GM23338 (cell line): ENCODE data around the gene MYO3B. TPM values are rescaled to one million over a fixed set of nuclear protein-coding genes. Genes with fewer than 3 reads are reported as not detected.

Experiments used
- ATAC-seq: fragments of 200-7000 bp; cut with Tn5 transposase; 3 replicates; pipeline ENCODE4 v1.9.1; 2020
- DNase-seq: peaks from one replicate; pipeline ENCODE4 v3.0.0-alpha.2; 2015; ENCODE audit warnings: low spot score
- H2AFZ ChIP-seq: fragments of 200-600 bp; sonication (generic); 2 replicates; pipeline ENCODE4 v1.8.0; 2016; ENCODE audit warnings: antibody characterized with exemption, mild to moderate bottlenecking, moderate library complexity
- H3F3A ChIP-seq: fragments of 200-600 bp; sonication (generic); replicated peaks from 2 replicates; pipeline ENCODE4 v1.8.0; 2017; ENCODE audit warnings: antibody characterized with exemption, mixed run types, low read depth
- H3K27ac ChIP-seq: fragments of 200-600 bp; sonication (generic); 2 replicates; pipeline ENCODE4 v1.6.1; 2016; ENCODE audit warnings: low read depth
- H3K27me3 ChIP-seq: fragments of 200-600 bp; sonication (generic); 2 replicates; pipeline ENCODE4 v1.8.0; 2016; ENCODE audit warnings: mild to moderate bottlenecking, mixed run types, moderate library complexity; ENCODE audit not compliant: insufficient read depth
- H3K36me3 ChIP-seq: fragments of 200-600 bp; sonication (generic); 2 replicates; pipeline ENCODE4 v1.8.0; 2016; ENCODE audit warnings: mild to moderate bottlenecking; ENCODE audit not compliant: insufficient read depth
- H3K4me1 ChIP-seq: fragments of 200-600 bp; sonication (generic); 2 replicates; pipeline ENCODE4 v1.8.0; 2016; ENCODE audit warnings: mild to moderate bottlenecking, moderate library complexity; ENCODE audit not compliant: insufficient read depth
- H3K4me2 ChIP-seq: fragments of 200-600 bp; sonication (generic); 2 replicates; pipeline ENCODE4 v1.7.1; 2017; ENCODE audit warnings: mixed run types
- H3K4me3 ChIP-seq: fragments of 200-600 bp; sonication (generic); 2 replicates; pipeline ENCODE4 v1.6.1; 2016; ENCODE audit warnings: mixed run types
- H3K79me2 ChIP-seq: fragments of 200-600 bp; sonication (generic); replicated peaks from 2 replicates; pipeline ENCODE4 v1.8.0; 2017; ENCODE audit warnings: mild to moderate bottlenecking; ENCODE audit not compliant: insufficient read depth
- H3K9me2 ChIP-seq: fragments of 200-600 bp; sonication (generic); 2 replicates; pipeline ENCODE4 v1.8.0; 2017; ENCODE audit not compliant: insufficient read depth
- H4K20me1 ChIP-seq: fragments of 200-600 bp; sonication (generic); replicated peaks from 2 replicates; pipeline ENCODE4 v1.8.0; 2017; ENCODE audit warnings: mild to moderate bottlenecking; ENCODE audit not compliant: insufficient read depth
- H3K27ac Mint-ChIP-seq: 2 replicates; pipeline ENCODE4 v1.8.0; 2020; ENCODE audit warnings: inconsistent platforms, mild to moderate bottlenecking, moderate library complexity, mixed read lengths
- H3K27me3 Mint-ChIP-seq: 3 replicates; pipeline ENCODE4 v1.8.0; 2022; ENCODE audit warnings: low read depth, mild to moderate bottlenecking, moderate library complexity, mixed read lengths, inconsistent platforms; ENCODE audit not compliant: insufficient read depth, poor library complexity
- H3K36me3 Mint-ChIP-seq: 3 replicates; pipeline ENCODE4 v1.8.0; 2021; ENCODE audit warnings: low read depth, mild to moderate bottlenecking, inconsistent platforms, moderate library complexity, mixed read lengths
- H3K4me1 Mint-ChIP-seq: 3 replicates; pipeline ENCODE4 v1.8.0; 2020; ENCODE audit warnings: mild to moderate bottlenecking, inconsistent platforms, mixed read lengths
- H3K4me3 Mint-ChIP-seq: 3 replicates; pipeline ENCODE4 v1.8.0; 2021; ENCODE audit warnings: moderate library complexity, mild to moderate bottlenecking, inconsistent platforms, mixed read lengths
- H3K9me3 Mint-ChIP-seq: 3 replicates; pipeline ENCODE4 v1.8.0; 2020; ENCODE audit warnings: moderate library complexity, mild to moderate bottlenecking, inconsistent platforms, mixed read lengths
- EZH2 ChIP-seq: fragments of 200-600 bp; sonication (generic); IDR thresholded peaks from one replicate; pipeline ENCODE4 v1.8.0; 2017; ENCODE audit warnings: antibody characterized with exemption, mild to moderate bottlenecking, low read depth; ENCODE audit not compliant: unreplicated experiment
- NANOG ChIP-seq: IDR thresholded peaks from 2 replicates; pipeline ENCODE4 v1.6.1; 2016; ENCODE audit warnings: antibody characterized with exemption, borderline replicate concordance
- ZNF114 ChIP-seq: fragments of 250-450 bp; sonication (Bioruptor Pico); IDR thresholded peaks from 2 replicates; pipeline ENCODE4 v1.5.0; 2020; ENCODE audit warnings: mild to moderate bottlenecking, moderate library complexity
- polyA plus RNA-seq: library from polyadenylated mRNA; unstranded; fragments of >200 nt; fragmentation: Nextera tagmentation; extraction: Ambion mirVana; gene quantifications from 2 replicates; pipeline ENCODE4 v1.2.1, GENCODE V29; 2016
- total RNA-seq: library from RNA; depleted of rRNA; stranded (reverse); fragments of >200 nt; shearing (Covaris generic); gene quantifications from 2 replicates; pipeline ENCODE4 v1.2.3, GENCODE V29; 2014
- TF ChIP-seq, protein P1 (sequence below): fragments of 250-450 bp; sonication (Bioruptor Pico); IDR thresholded peaks from 2 replicates; pipeline ENCODE4 v1.5.0; 2020; ENCODE audit warnings: mild to moderate bottlenecking, moderate library complexity
- TF ChIP-seq, protein P2 (sequence below): IDR thresholded peaks from 2 replicates; pipeline ENCODE4 v1.6.1; 2016; ENCODE audit warnings: antibody characterized with exemption
- TF ChIP-seq, protein P3 (sequence below), 2 experiments: fragments of 200-600 bp in 1 of 2; sonication (generic) in 1 of 2; conservative IDR thresholded peaks; 2 replicates each; pipeline versions ENCODE4 v1.5.1 to v1.6.1; 2016 to 2017; ENCODE audit warnings: antibody characterized with exemption in 2 of 2, low read depth in 2 of 2, mild to moderate bottlenecking in 2 of 2, moderate library complexity in 1 of 2

Gene MYO3B
- total and polyA plus RNA-seq, 2 experiments from 2014 or later = 0.42 TPM; not detected in 1

DNA sequence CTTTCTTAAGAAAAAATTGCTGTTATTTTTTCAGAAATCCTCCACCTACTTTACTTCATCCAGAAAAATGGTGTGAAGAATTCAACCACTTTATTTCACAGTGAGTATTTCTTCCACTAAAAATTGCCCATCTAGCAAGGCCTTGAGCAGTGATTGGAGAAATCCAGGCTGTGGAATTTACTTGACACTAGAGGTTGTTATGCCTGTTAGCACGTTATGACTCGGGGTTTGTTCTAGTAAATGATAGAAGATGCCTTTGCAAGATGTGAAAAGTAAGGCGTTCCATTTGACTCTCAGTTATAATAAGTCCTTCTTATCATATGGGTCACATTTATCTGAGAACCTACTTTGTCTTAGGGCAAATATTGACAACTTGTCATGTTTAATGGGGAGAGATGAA is 157.4 kb downstream of the MYO3B start (continued):
- TF ChIP-seq, protein P1, sequence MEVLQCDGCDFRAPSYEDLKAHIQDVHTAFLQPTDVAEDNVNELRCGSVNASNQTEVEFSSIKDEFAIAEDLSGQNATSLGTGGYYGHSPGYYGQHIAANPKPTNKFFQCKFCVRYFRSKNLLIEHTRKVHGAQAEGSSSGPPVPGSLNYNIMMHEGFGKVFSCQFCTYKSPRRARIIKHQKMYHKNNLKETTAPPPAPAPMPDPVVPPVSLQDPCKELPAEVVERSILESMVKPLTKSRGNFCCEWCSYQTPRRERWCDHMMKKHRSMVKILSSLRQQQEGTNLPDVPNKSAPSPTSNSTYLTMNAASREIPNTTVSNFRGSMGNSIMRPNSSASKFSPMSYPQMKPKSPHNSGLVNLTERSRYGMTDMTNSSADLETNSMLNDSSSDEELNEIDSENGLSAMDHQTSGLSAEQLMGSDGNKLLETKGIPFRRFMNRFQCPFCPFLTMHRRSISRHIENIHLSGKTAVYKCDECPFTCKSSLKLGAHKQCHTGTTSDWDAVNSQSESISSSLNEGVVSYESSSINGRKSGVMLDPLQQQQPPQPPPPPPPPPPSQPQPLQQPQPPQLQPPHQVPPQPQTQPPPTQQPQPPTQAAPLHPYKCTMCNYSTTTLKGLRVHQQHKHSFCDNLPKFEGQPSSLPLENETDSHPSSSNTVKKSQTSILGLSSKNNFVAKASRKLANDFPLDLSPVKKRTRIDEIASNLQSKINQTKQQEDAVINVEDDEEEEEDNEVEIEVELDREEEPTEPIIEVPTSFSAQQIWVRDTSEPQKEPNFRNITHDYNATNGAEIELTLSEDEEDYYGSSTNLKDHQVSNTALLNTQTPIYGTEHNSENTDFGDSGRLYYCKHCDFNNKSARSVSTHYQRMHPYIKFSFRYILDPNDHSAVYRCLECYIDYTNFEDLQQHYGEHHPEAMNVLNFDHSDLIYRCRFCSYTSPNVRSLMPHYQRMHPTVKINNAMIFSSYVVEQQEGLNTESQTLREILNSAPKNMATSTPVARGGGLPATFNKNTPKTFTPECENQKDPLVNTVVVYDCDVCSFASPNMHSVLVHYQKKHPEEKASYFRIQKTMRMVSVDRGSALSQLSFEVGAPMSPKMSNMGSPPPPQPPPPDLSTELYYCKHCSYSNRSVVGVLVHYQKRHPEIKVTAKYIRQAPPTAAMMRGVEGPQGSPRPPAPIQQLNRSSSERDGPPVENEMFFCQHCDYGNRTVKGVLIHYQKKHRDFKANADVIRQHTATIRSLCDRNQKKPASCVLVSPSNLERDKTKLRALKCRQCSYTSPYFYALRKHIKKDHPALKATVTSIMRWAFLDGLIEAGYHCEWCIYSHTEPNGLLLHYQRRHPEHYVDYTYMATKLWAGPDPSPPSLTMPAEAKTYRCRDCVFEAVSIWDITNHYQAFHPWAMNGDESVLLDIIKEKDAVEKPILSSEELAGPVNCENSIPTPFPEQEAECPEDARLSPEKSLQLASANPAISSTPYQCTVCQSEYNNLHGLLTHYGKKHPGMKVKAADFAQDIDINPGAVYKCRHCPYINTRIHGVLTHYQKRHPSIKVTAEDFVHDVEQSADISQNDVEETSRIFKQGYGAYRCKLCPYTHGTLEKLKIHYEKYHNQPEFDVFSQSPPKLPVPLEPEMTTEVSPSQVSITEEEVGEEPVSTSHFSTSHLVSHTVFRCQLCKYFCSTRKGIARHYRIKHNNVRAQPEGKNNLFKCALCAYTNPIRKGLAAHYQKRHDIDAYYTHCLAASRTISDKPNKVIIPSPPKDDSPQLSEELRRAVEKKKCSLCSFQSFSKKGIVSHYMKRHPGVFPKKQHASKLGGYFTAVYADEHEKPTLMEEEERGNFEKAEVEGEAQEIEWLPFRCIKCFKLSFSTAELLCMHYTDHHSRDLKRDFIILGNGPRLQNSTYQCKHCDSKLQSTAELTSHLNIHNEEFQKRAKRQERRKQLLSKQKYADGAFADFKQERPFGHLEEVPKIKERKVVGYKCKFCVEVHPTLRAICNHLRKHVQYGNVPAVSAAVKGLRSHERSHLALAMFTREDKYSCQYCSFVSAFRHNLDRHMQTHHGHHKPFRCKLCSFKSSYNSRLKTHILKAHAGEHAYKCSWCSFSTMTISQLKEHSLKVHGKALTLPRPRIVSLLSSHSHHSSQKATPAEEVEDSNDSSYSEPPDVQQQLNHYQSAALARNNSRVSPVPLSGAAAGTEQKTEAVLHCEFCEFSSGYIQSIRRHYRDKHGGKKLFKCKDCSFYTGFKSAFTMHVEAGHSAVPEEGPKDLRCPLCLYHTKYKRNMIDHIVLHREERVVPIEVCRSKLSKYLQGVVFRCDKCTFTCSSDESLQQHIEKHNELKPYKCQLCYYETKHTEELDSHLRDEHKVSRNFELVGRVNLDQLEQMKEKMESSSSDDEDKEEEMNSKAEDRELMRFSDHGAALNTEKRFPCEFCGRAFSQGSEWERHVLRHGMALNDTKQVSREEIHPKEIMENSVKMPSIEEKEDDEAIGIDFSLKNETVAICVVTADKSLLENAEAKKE (CRISPR knock-in tag) = no peak
- no peak for TF ChIP-seq ZNF114 (CRISPR knock-in tag)

DNA sequence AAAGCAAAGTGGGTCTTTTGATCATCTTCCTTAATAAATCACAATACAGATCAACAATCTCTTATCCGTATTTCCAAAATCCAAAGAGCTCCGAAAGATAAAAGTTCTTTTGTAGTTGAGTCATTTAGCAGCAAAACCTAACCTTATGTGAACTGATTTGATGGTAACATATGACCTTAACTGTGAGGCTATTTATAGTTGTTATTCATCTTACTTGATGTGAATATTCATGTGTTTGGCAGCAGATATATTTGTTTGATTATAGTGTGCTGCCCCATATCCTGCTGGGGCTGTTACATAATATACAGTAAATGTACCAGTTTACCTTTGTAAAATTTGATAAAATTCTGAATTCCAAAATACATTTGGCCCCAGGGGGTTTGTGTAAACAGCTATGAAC is 158.5 kb downstream of the MYO3B start:
- H3K4me2 ChIP-seq = no peak overlapping the region
- no peaks in the 10 kb centered on the region for H3K79me2 ChIP-seq
- peaks cover 32% of the 10 kb centered on the region for H3K4me1 Mint-ChIP-seq
- no peak overlapping the region for H3K4me3 Mint-ChIP-seq
- H3K27me3 ChIP-seq = no peaks in the 10 kb centered on the region
- peaks cover 3% of the 10 kb centered on the region for H3K27me3 Mint-ChIP-seq
- ATAC-seq (no peak), DNase-seq (no peak)
- no peaks in the 10 kb centered on the region for H3F3A ChIP-seq
- peaks cover 4% of the 10 kb centered on the region; the same call in 1 of the 3 replicates for H3K36me3 Mint-ChIP-seq
- H3K27ac Mint-ChIP-seq = no peak overlapping the region
- 0 out of 2 replicates have a peak, but pooled peaks cover 4% of the 10 kb centered on the region for H3K36me3 ChIP-seq
- peaks cover 30% of the 10 kb centered on the region for H3K4me1 ChIP-seq
- H3K27ac ChIP-seq = no peak overlapping the region
- H4K20me1 ChIP-seq = no peaks in the 10 kb centered on the region
- H3K4me3 ChIP-seq = no peak overlapping the region
- H2AFZ ChIP-seq = no peak overlapping the region
- H3K9me2 ChIP-seq = peaks cover 7% of the 10 kb centered on the region; the same call in 1 of the 2 replicates
- H3K9me3 Mint-ChIP-seq = peaks cover 7% of the 10 kb centered on the region
- TF ChIP-seq, protein P1 (CRISPR knock-in tag) = no peak
- TF ChIP-seq, protein P2, sequence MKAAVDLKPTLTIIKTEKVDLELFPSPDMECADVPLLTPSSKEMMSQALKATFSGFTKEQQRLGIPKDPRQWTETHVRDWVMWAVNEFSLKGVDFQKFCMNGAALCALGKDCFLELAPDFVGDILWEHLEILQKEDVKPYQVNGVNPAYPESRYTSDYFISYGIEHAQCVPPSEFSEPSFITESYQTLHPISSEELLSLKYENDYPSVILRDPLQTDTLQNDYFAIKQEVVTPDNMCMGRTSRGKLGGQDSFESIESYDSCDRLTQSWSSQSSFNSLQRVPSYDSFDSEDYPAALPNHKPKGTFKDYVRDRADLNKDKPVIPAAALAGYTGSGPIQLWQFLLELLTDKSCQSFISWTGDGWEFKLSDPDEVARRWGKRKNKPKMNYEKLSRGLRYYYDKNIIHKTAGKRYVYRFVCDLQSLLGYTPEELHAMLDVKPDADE = no peak
- TF ChIP-seq EZH2 (no peak), NANOG (no peak)
- TF ChIP-seq, protein P3, sequence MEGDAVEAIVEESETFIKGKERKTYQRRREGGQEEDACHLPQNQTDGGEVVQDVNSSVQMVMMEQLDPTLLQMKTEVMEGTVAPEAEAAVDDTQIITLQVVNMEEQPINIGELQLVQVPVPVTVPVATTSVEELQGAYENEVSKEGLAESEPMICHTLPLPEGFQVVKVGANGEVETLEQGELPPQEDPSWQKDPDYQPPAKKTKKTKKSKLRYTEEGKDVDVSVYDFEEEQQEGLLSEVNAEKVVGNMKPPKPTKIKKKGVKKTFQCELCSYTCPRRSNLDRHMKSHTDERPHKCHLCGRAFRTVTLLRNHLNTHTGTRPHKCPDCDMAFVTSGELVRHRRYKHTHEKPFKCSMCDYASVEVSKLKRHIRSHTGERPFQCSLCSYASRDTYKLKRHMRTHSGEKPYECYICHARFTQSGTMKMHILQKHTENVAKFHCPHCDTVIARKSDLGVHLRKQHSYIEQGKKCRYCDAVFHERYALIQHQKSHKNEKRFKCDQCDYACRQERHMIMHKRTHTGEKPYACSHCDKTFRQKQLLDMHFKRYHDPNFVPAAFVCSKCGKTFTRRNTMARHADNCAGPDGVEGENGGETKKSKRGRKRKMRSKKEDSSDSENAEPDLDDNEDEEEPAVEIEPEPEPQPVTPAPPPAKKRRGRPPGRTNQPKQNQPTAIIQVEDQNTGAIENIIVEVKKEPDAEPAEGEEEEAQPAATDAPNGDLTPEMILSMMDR (conservative IDR thresholded peaks at IDR 0.05; ENCODE audit: low read depth in 2 of 2) = no peak
